ENCODE results near the gene CDIP1. TPM values are rescaled to one million over a fixed set of nuclear protein-coding genes. Genes with fewer than 3 reads are reported as not detected.
"Not testable (repeated sequence)": the region's sequence is repeated elsewhere in the genome, so short reads cannot be mapped to it uniquely, and the experiment has no call there.

CDIP1 gene
- total RNA-seq, 1 experiment from 2014 or later = 6.2 TPM

DNA sequence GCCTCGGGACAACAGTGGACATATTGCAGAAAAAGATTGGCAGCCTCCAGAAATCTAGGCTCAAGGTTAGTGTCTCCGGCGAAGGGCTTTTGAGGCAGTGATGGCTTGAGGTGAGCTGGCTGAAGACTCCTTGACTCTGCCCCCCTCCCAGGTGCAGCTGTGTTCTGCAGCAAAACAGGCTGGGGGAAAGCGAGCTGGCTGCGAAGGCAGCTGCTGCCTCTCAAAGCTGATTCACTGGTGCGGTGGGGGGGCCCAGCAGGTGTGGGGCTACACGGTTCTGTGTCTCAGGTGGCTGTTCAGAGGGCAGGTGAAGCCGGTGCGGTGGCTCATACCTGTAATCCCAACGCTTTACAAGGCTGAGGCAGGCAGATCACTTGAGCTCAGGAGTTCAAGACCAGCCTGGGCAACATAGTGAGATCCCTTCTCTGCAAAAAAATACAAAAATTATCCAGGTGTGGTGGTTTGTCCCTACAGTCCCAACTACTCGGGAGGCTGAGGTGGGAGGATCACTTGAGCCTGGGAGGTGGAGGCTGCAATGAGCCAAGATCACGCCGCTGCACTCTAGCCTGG, 40.5 kb upstream of the CDIP1 start:
- DNase-seq = no peak
- intact Hi-C loops (cut with micrococcal nuclease; ENCODE audit: unreplicated experiment) = no loop called here
- CTCF ChIA-PET = interaction anchor here (0.7 kb wide), 2 partner anchors 30 to 369 kb away, joined by 4 to 5 read pairs; no protein-coding TSS in a partner anchor
- Mint-ChIP-seq H3K27me3 (ENCODE audit: unreplicated experiment) (no peaks in the 10 kb centered on the region), H3K4me3 (ENCODE audit: low read depth, unreplicated experiment) (no peak overlapping the region), H3K4me1 (ENCODE audit: low read depth, unreplicated experiment) (no peaks in the 10 kb centered on the region), H3K9me3 (ENCODE audit: low read depth, unreplicated experiment) (no peaks in the 10 kb centered on the region), H3K27ac (ENCODE audit: unreplicated experiment) (no peak overlapping the region), H3K36me3 (ENCODE audit: insufficient read depth, unreplicated experiment) (no peaks in the 10 kb centered on the region)
- TF ChIP-seq, protein P1, sequence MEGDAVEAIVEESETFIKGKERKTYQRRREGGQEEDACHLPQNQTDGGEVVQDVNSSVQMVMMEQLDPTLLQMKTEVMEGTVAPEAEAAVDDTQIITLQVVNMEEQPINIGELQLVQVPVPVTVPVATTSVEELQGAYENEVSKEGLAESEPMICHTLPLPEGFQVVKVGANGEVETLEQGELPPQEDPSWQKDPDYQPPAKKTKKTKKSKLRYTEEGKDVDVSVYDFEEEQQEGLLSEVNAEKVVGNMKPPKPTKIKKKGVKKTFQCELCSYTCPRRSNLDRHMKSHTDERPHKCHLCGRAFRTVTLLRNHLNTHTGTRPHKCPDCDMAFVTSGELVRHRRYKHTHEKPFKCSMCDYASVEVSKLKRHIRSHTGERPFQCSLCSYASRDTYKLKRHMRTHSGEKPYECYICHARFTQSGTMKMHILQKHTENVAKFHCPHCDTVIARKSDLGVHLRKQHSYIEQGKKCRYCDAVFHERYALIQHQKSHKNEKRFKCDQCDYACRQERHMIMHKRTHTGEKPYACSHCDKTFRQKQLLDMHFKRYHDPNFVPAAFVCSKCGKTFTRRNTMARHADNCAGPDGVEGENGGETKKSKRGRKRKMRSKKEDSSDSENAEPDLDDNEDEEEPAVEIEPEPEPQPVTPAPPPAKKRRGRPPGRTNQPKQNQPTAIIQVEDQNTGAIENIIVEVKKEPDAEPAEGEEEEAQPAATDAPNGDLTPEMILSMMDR (IDR thresholded peaks at IDR 0.05; ENCODE audit: unreplicated experiment) = no peak
- no TSS peak for BruUV-seq (replicated peaks)

DNA sequence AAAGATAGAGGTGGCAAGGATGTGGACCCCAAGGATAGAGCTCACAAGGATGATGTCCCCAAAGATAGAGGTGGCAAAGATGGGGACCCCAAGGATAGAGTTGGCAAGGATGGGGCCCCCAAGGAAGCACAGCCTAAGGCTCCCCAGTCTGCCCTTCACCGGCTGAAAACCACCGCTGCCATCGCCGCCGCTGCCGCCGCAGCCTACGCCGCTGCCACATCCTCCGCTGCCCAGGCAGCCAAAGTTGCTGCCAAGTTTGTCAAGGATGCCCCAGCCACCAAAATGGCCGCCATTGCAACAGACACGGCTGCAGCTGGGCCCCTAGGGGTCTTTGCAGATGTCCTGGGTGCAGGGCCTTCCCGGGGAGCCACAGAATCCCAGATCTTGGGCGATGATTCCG, 37.4 kb upstream of the CDIP1 start:
- no peaks in the 10 kb centered on the region for H3K4me1 Mint-ChIP-seq (ENCODE audit: low read depth, unreplicated experiment)
- no peak for DNase-seq
- CTCF ChIA-PET = interaction anchor here (0.6 to 1.2 kb wide), 2 partner anchors 9 to 56 kb away, joined by 4 read pairs; no protein-coding TSS in a partner anchor
- H3K9me3 Mint-ChIP-seq (ENCODE audit: low read depth, unreplicated experiment) = no peaks in the 10 kb centered on the region
- H3K4me3 Mint-ChIP-seq (ENCODE audit: low read depth, unreplicated experiment) = no peak overlapping the region
- TF ChIP-seq, protein P1 (IDR thresholded peaks at IDR 0.05; ENCODE audit: unreplicated experiment) = no peak
- no peak overlapping the region for H3K27ac Mint-ChIP-seq (ENCODE audit: unreplicated experiment)
- H3K36me3 Mint-ChIP-seq (ENCODE audit: insufficient read depth, unreplicated experiment) = no peaks in the 10 kb centered on the region
- H3K27me3 Mint-ChIP-seq (ENCODE audit: unreplicated experiment) = peaks cover 10% of the 10 kb centered on the region
- no TSS peak for BruUV-seq (replicated peaks)
- intact Hi-C loops (cut with micrococcal nuclease; ENCODE audit: unreplicated experiment) = no loop called here

DNA sequence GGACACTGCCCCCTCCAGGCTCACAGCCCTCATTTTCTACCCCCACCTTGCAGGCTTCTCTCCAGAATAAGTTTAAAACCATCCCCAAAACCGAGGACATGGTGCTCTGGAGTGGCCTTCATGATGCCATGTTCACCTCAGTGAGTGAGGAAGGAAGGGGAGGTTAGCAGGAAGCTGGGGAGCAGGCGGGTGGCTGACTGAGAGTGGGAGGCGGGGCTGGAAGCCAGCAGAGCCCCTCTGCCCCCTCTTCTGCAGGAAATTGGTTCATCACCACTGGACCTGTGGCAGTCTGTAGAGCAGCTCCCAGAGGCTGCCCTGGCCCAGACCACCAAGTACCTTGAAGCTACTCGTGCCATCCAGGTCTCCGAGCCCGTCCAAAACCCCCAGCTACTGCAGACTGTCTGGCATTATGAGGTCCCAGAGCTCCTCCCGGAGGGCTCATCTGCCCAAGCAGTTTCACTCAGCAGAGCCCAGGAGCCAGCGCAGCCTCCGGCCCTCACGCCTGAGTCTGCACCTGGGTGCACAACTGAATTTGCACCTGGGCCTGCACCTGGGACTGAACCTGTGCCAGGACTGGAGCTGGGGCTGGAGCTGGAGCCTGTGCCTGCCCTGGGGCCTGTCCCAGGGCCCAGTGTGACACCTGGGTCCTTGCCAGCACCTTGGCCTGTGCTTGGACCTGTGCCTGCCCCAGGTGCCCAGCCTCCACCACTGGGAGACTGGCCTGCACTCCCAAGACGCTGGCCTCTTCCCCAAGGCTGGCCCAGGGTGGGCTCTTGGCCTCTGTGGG, 36.5 kb upstream of the CDIP1 start:
- no TSS peak for BruUV-seq (replicated peaks)
- no peaks in the 10 kb centered on the region for H3K36me3 Mint-ChIP-seq (ENCODE audit: insufficient read depth, unreplicated experiment)
- no peak overlapping the region for H3K4me3 Mint-ChIP-seq (ENCODE audit: low read depth, unreplicated experiment)
- DNase-seq = no peak
- H3K4me1 Mint-ChIP-seq (ENCODE audit: low read depth, unreplicated experiment) = no peaks in the 10 kb centered on the region
- TF ChIP-seq, protein P1 (IDR thresholded peaks at IDR 0.05; ENCODE audit: unreplicated experiment) = no peak
- H3K27me3 Mint-ChIP-seq (ENCODE audit: unreplicated experiment) = peaks cover 19% of the 10 kb centered on the region
- H3K27ac Mint-ChIP-seq (ENCODE audit: unreplicated experiment) = no peak overlapping the region
- intact Hi-C loops (cut with micrococcal nuclease; ENCODE audit: unreplicated experiment) = no loop called here
- CTCF ChIA-PET = interaction anchor here (0.6 to 1.2 kb wide), 3 partner anchors 10 to 56 kb away, joined by 3 to 4 read pairs (median 4); no protein-coding TSS in a partner anchor
- no peaks in the 10 kb centered on the region for H3K9me3 Mint-ChIP-seq (ENCODE audit: low read depth, unreplicated experiment)

DNA sequence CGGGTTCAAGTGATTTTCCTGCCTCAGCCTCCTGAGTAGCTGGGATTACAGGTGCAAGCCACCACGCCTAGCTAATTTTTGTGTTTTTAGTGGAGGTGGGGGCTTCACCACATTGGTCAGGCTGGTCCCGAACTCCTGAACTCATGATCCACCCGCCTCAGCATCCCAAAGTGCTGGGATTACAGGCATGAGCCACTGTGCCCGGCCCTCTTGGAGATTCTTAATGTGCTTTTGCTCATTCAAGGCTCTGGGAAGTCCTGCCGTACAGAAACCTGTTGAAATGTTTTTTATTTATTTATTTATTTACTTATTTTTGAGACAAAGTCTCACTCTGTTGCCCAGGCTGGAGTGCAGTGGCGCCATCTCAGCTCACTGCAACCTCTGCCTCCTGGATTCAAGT, 35.4 kb upstream of the CDIP1 start:
- BruUV-seq (replicated peaks); DNase-seq; intact Hi-C loops (cut with micrococcal nuclease; ENCODE audit: unreplicated experiment); H3K36me3 Mint-ChIP-seq (ENCODE audit: insufficient read depth, unreplicated experiment); CTCF ChIA-PET; H3K27ac Mint-ChIP-seq (ENCODE audit: unreplicated experiment); H3K9me3 Mint-ChIP-seq (ENCODE audit: low read depth, unreplicated experiment); H3K4me1 Mint-ChIP-seq (ENCODE audit: low read depth, unreplicated experiment); H3K4me3 Mint-ChIP-seq (ENCODE audit: low read depth, unreplicated experiment): not testable (repeated sequence)
- H3K27me3 Mint-ChIP-seq (ENCODE audit: unreplicated experiment) = peaks cover 20% of the 10 kb centered on the region

DNA sequence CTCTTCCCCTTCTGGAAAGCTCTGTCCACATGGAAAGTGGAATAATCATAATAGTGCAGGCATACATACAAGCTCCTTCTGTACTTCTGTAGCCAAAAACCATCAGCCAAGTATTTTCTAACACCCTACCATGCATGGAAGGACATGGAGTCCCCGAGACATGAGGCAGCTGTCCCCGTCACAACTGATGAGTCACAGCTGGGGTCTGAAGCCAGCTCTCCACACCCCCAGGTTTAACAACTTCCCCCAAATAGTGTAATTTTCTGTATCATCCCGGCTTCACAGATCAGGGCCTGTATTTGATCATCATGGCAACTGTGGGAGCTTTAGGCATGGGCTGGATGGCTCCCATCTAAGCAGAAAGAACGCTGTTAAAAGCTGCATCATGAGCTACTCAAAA, 34.1 kb upstream of the CDIP1 start:
- Mint-ChIP-seq H3K4me1 (ENCODE audit: low read depth, unreplicated experiment) (no peaks in the 10 kb centered on the region), H3K27me3 (ENCODE audit: unreplicated experiment) (peaks cover 20% of the 10 kb centered on the region), H3K4me3 (ENCODE audit: low read depth, unreplicated experiment) (no peak overlapping the region), H3K27ac (ENCODE audit: unreplicated experiment) (no peak overlapping the region), H3K9me3 (ENCODE audit: low read depth, unreplicated experiment) (no peaks in the 10 kb centered on the region), H3K36me3 (ENCODE audit: insufficient read depth, unreplicated experiment) (no peaks in the 10 kb centered on the region)
- CTCF ChIA-PET = no interaction called here
- TF ChIP-seq, protein P1 (IDR thresholded peaks at IDR 0.05; ENCODE audit: unreplicated experiment) = no peak
- no peak for DNase-seq
- intact Hi-C loops (cut with micrococcal nuclease; ENCODE audit: unreplicated experiment) = no loop called here
- no TSS peak for BruUV-seq (replicated peaks)

Measured in Calu3 (cell line).